Esophagus squamous epithelium (tissue), 4 donors: Measurements from ENCODE around the gene TAF11.

Source experiments
- POLR2A ChIP-seq, 4 donors: fragments of 450-650 bp; IDR thresholded peaks; one replicate each; pipeline ENCODE4 v1.6.1; 2017; ENCODE audit warnings: antibody characterized with exemption in 4 of 4, mild to moderate bottlenecking in 4 of 4, moderate library complexity in 3 of 4
- TF ChIP-seq, protein P1 (sequence below), 6 experiments: fragments of 450-650 bp in 4 of 6; fragments of 200-600 bp in 2 of 6; sonication (generic) in 2 of 6; IDR thresholded peaks; one replicate each; pipeline ENCODE4 v1.5.1; 2016 to 2019; ENCODE audit warnings: antibody characterized with exemption in 6 of 6, mild to moderate bottlenecking in 4 of 6, moderate library complexity in 4 of 6

DNA sequence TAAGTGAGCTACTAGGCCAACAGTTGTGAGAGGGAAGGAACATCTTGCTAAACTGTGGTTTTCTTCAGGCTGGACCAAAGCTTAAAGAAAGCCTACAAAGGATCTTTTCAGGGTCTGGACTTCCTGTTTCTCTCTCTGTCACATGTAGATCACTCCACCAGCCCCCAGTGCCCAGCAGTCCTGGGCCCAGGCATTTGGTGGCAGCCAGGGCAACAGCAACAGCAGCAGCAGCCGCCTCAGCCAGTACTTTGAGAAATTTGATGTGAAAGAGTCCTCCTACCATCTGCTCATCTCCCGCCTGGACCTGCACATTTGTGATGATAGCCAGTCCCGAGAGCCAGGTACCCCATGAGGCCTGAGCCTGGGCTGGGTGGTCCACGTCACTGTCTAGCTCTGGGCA is 51.8 kb downstream of the TAF11 start:
- TF ChIP-seq, protein P1, sequence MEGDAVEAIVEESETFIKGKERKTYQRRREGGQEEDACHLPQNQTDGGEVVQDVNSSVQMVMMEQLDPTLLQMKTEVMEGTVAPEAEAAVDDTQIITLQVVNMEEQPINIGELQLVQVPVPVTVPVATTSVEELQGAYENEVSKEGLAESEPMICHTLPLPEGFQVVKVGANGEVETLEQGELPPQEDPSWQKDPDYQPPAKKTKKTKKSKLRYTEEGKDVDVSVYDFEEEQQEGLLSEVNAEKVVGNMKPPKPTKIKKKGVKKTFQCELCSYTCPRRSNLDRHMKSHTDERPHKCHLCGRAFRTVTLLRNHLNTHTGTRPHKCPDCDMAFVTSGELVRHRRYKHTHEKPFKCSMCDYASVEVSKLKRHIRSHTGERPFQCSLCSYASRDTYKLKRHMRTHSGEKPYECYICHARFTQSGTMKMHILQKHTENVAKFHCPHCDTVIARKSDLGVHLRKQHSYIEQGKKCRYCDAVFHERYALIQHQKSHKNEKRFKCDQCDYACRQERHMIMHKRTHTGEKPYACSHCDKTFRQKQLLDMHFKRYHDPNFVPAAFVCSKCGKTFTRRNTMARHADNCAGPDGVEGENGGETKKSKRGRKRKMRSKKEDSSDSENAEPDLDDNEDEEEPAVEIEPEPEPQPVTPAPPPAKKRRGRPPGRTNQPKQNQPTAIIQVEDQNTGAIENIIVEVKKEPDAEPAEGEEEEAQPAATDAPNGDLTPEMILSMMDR (IDR thresholded peaks at IDR 0.05) = no peak
- no peak for TF ChIP-seq POLR2A (IDR thresholded peaks at IDR 0.05)
